Measurements from ENCODE around the gene SLC18A3. TPM values are rescaled to one million over a fixed set of nuclear protein-coding genes. Genes with fewer than 3 reads are reported as not detected.

Gene SLC18A3
- polyA plus RNA-seq, 1 experiment = not detected

- POLR2A ChIA-PET = no interaction called here
- no peak for DNase-seq (ENCODE audit: low read depth)
- Histone ChIP-seq H3K36me3 (ENCODE audit: control insufficient read depth, insufficient read depth, low read length) (no peaks in the 10 kb centered on the region), H3K4me3 (ENCODE audit: low read depth, low read length) (no peak overlapping the region), H3K27me3 (ENCODE audit: control insufficient read depth, insufficient read depth, low read length) (peaks cover 21% of the 10 kb centered on the region)
- CTCF ChIA-PET = interaction anchor here (1.3 kb wide), 1 partner anchor 15 kb away, joined by 3 read pairs; no protein-coding TSS in a partner anchor
- TF ChIP-seq, protein P1, sequence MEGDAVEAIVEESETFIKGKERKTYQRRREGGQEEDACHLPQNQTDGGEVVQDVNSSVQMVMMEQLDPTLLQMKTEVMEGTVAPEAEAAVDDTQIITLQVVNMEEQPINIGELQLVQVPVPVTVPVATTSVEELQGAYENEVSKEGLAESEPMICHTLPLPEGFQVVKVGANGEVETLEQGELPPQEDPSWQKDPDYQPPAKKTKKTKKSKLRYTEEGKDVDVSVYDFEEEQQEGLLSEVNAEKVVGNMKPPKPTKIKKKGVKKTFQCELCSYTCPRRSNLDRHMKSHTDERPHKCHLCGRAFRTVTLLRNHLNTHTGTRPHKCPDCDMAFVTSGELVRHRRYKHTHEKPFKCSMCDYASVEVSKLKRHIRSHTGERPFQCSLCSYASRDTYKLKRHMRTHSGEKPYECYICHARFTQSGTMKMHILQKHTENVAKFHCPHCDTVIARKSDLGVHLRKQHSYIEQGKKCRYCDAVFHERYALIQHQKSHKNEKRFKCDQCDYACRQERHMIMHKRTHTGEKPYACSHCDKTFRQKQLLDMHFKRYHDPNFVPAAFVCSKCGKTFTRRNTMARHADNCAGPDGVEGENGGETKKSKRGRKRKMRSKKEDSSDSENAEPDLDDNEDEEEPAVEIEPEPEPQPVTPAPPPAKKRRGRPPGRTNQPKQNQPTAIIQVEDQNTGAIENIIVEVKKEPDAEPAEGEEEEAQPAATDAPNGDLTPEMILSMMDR (IDR thresholded peaks at IDR 0.05; ENCODE audit: insufficient read depth, low read depth, low read length) = no peak
Observed at GRCh38 chr10:49649936-49650723, 40.0 kb downstream of the SLC18A3 start.

GRCh38 chr10:49650724-49651034 is 40.6 kb downstream of the SLC18A3 start:
- TF ChIP-seq, protein P1 (IDR thresholded peaks at IDR 0.05; ENCODE audit: insufficient read depth, low read depth, low read length) = no peak
- DNase-seq (ENCODE audit: low read depth) = no peak
- CTCF ChIA-PET = no interaction called here

GRCh38 chr10:49651039-49651835 is 41.1 kb downstream of the SLC18A3 start:
- TF ChIP-seq, protein P1 (IDR thresholded peaks at IDR 0.05; ENCODE audit: insufficient read depth, low read depth, low read length) = no peak
- H3K27me3 ChIP-seq (ENCODE audit: control insufficient read depth, insufficient read depth, low read length) = peaks cover 15% of the 10 kb centered on the region
- CTCF ChIA-PET = no interaction called here
- H3K4me3 ChIP-seq (ENCODE audit: low read depth, low read length) = no peak overlapping the region
- POLR2A ChIA-PET = no interaction called here
- no peak for DNase-seq (ENCODE audit: low read depth)
- no peaks in the 10 kb centered on the region for H3K36me3 ChIP-seq (ENCODE audit: control insufficient read depth, insufficient read depth, low read length)

More at GRCh38 chr10:49650724-49651034, 40.6 kb downstream of the SLC18A3 start:
- Histone ChIP-seq H3K27me3 (ENCODE audit: control insufficient read depth, insufficient read depth, low read length) (peaks cover 18% of the 10 kb centered on the region), H3K4me3 (ENCODE audit: low read depth, low read length) (no peak overlapping the region), H3K36me3 (ENCODE audit: control insufficient read depth, insufficient read depth, low read length) (no peaks in the 10 kb centered on the region)
- POLR2A ChIA-PET = no interaction called here

DNA sequence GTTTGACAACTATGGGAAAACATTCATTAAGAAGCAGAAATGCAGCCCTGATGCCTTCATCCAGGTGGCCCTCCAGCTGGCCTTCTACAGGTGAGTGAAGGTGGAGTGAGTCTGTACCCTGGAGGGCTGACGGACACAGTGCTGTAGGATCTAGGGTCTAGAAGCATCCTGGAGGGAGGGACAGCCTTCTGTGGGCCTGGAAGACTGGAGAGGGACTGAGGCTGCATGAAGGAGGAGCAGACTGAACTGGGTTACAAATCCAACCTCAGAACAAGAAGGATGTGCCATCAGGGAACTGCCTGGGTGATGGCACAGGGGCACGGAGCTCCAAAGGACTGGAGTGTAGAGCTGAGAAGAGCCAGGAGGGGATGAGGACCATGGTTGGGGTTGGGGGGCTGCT is 41.8 kb downstream of the SLC18A3 start:
- CTCF ChIA-PET = no interaction called here
- Histone ChIP-seq H3K4me3 (ENCODE audit: low read depth, low read length) (no peak overlapping the region), H3K27me3 (ENCODE audit: control insufficient read depth, insufficient read depth, low read length) (peaks cover 13% of the 10 kb centered on the region), H3K36me3 (ENCODE audit: control insufficient read depth, insufficient read depth, low read length) (no peaks in the 10 kb centered on the region)
- DNase-seq (ENCODE audit: low read depth) = no peak
- POLR2A ChIA-PET = no interaction called here
- TF ChIP-seq, protein P1 (IDR thresholded peaks at IDR 0.05; ENCODE audit: insufficient read depth, low read depth, low read length) = no peak

DNA sequence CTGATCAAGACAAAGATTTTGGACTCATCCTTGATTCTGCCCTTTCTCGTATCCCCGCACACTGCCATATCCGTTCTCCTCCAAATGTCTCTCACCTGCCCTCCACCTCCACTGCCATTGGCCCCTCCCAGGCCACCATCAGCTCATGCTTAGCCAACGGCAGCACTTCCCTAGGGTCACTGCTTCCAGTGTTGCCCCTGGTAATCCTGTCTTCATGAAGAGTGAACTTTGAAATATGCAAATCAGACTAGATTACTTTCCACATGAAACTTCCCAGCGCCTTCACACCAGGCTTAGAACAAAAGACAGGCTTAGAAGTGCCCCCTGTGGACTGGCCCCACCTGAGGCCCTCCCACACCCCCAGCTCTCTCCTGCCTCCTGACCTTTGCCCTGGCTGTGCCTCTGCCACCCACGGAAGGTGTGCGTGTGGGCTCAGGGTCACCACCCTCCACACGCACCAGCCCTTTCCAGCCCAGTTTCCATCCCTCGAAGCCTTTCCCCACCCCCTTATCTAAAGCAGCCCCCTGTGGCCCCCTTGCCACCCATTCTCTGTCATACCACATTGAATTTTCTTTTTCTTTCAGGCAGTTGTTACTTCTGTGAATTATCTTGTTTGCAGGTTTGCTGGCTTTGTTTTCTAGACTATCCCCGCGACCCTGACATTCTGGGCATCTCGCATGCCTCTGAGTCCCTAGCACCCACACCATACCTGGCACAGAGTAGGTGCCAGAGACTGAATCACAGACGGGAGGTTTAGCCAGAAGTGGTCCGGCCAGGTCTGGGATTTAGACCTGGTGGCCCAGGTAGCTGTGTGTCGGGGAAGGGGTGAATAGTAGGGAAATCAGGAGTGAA is 42.5 kb downstream of the SLC18A3 start:
- Histone ChIP-seq H3K4me3 (ENCODE audit: low read depth, low read length) (no peak overlapping the region), H3K27me3 (ENCODE audit: control insufficient read depth, insufficient read depth, low read length) (peaks cover 12% of the 10 kb centered on the region), H3K36me3 (ENCODE audit: control insufficient read depth, insufficient read depth, low read length) (no peaks in the 10 kb centered on the region)
- POLR2A ChIA-PET = no interaction called here
- DNase-seq (ENCODE audit: low read depth) = no peak
- CTCF ChIA-PET = no interaction called here
- TF ChIP-seq, protein P1 (IDR thresholded peaks at IDR 0.05; ENCODE audit: insufficient read depth, low read depth, low read length) = no peak

Data from BJ (cell line).